Bronchial epithelial cell (primary cell): ENCODE measurements around the gene NMD3. TPM values are rescaled to one million over a fixed set of nuclear protein-coding genes. Genes with fewer than 3 reads are reported as not detected.
"Not testable (repeated sequence)": the region's sequence is repeated elsewhere in the genome, so short reads cannot be mapped to it uniquely, and the experiment has no call there.

Experiments
- DNase-seq: peaks from one replicate; pipeline ENCODE4 v3.0.0-alpha.2; 2010; ENCODE audit warnings: low read depth
- FAIRE-seq: peaks from 2 replicates; lab custom pipeline; 2011; peaks lifted over from hg19 to GRCh38; lab: Jason Lieb, UNC
- H3K27me3 ChIP-seq: 2 replicates; pipeline ENCODE4 v1.5.1; 2011; ENCODE audit warnings: low read length; ENCODE audit not compliant: control insufficient read depth, insufficient read depth
- H3K36me3 ChIP-seq: 2 replicates; pipeline ENCODE4 v1.5.1; 2011; ENCODE audit warnings: low read length; ENCODE audit not compliant: control insufficient read depth, insufficient read depth
- H3K4me3 ChIP-seq: 2 replicates; pipeline ENCODE4 v1.5.1; 2011; ENCODE audit warnings: mild to moderate bottlenecking, low read depth, low read length, control low read depth
- total RNA-seq: library from RNA; depleted of rRNA; stranded (reverse); fragments of >200 nt; gene quantifications from 2 replicates; pipeline ENCODE4 v1.2.1, GENCODE V29; 2014
- TF ChIP-seq, protein P1 (sequence below): IDR thresholded peaks from 2 replicates; pipeline ENCODE4 v1.5.1; 2011; ENCODE audit warnings: mild to moderate bottlenecking, moderate library complexity, low read length, control low read depth, inconsistent platforms; ENCODE audit not compliant: insufficient read depth, severe bottlenecking

NMD3 gene
- total RNA-seq, result 65.2 and 153 TPM in 2 replicates

DNA sequence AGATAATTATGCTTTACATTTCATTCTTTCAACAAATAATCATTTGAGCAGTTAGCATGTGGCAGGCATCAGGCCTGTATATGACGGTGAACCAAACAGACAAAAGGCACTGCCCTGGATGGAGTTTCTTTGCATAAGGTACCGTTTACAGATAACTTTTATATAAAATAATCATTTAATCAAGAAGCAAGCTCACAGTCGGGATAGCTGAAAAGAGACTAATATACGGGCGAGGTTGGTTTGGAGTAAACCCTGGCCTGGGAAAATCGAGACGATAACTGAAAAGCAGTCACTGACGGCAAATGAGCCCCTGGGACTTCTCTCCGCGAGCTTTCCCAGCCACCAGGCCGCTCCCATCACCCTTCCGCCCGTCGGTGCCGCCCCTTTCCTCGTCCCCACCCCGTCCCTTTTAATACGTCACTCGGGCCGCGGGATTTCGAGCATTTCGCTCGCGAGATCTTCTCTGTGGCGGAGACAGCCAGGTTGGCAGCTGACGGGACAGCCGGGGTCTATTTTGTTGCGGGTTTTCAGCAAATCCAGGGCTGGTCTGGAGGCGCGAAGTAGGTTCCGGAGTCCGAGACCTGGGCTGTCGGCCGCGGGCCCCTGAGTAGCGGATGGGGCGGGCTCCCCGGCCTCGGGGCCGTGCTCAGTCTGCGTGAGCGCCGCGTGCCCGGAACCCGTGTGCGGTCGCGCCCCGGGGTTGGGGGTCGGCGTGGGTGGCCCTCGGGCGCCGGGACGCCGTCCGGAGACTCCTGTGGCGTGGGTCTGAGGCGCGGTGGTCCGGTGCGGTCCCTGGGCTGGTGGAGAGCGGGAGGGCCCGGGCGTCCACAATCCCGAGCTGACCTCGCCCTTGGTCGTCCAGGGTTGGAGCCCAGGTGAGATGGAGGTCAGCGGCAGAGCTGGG, at the start of gene NMD3:
Gene NMD3, plus strand, starts transcription at position 462 of the 904 bp plus-strand sequence. CDS start 703 bp downstream, outside the sequence.
- H3K36me3 ChIP-seq, result peaks cover 3% of the 10 kb centered on the region
- DNase-seq (peak; percentile 81), FAIRE-seq (no peak)
- TF ChIP-seq, protein P1, sequence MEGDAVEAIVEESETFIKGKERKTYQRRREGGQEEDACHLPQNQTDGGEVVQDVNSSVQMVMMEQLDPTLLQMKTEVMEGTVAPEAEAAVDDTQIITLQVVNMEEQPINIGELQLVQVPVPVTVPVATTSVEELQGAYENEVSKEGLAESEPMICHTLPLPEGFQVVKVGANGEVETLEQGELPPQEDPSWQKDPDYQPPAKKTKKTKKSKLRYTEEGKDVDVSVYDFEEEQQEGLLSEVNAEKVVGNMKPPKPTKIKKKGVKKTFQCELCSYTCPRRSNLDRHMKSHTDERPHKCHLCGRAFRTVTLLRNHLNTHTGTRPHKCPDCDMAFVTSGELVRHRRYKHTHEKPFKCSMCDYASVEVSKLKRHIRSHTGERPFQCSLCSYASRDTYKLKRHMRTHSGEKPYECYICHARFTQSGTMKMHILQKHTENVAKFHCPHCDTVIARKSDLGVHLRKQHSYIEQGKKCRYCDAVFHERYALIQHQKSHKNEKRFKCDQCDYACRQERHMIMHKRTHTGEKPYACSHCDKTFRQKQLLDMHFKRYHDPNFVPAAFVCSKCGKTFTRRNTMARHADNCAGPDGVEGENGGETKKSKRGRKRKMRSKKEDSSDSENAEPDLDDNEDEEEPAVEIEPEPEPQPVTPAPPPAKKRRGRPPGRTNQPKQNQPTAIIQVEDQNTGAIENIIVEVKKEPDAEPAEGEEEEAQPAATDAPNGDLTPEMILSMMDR, result no peak
- H3K27me3 ChIP-seq, result no peaks in the 10 kb centered on the region
- H3K4me3 ChIP-seq, result peak within 1 kb of the TSS; percentile 98

DNA sequence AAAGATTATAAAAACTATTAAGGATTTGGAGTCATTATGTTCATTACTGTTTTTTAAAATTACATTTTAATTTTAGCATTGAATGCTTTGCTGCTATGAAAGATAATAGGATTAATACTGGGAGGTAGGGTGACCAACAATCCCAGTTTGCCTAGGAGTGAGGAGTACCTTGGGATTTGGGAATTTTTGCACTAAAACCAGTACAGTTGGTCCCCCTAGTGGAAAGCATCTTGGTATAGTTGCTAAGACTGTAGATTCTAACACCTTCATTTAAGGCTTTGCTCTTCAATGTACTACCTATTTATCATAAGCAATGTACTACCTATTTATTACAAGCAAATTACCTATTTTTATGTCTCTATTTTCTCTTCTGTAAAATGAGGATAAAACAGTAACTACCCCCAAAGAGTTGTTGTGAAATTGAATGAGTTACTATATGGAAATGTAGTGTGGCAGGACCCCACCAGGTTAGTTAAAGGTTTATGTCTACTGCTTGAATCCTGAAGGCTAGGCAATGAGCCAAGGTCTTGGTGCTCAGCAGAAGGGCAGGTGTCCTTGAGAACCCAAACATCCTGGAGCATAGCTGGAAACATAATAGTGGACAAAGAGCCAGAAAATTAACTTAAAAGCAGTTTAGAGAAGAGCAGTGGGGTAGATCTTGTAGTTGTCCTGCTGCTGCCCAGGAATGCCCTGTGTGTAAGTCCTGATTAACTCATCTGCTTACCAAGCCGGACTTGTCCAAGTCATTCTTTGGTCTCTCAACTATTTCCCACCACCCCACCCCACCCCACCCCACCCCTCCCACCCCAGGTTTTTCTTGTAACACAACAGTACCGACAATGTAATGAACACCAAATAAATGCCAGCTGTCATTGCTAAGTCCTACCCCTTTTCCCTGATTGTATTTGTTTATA, 49.2 kb upstream of the NMD3 start:
- FAIRE-seq (no peak), DNase-seq (peak; percentile 20)
- Histone ChIP-seq H3K27me3 (no peaks in the 10 kb centered on the region), H3K4me3 (no peak overlapping the region), H3K36me3 (no peaks in the 10 kb centered on the region)
- TF ChIP-seq, protein P1, result no peak

DNA sequence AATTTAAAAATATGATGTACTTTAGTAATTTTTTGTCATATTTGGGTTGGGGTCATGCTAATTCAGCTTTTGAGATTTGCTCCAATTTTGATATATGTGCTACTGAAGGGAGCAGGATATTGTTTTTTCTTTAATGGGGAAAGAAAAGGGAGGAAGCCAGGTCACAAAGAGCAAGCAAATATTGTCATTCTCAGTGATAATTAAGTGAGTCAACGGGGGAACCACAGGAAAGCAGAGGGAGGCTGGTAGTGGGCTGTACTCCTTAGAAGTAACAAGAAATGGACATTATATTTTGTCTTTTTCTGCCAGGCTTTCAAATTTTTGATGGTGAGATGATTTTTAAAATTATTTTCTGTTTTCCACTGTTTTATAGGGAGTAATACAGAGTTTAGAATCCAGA, 45.6 kb upstream of the NMD3 start:
- Histone ChIP-seq H3K27me3 (no peaks in the 10 kb centered on the region), H3K36me3 (no peaks in the 10 kb centered on the region), H3K4me3 (no peak overlapping the region)
- TF ChIP-seq, protein P1, result no peak
- FAIRE-seq, result no peak
- DNase-seq, result no peak

DNA sequence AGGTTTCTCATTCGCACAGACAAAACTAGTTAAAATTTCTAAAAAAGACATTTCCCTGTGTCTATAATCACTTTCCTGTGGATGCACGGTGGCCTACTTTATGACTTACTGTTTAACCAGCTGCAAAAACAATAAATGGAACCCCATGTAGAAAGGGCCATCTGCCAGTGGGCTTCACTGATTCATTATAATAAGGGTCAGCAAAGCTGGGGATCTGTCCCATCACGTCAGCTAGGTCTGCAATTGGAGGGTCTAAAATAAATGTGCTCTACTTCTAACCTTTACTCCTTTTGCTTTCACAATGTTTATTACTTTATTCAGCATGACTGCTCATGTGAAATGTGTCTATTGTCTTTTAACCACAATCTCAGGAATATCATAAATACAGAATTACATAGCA, 43.1 kb upstream of the NMD3 start:
- Histone ChIP-seq H3K36me3 (no peaks in the 10 kb centered on the region), H3K27me3 (no peaks in the 10 kb centered on the region), H3K4me3 (no peak overlapping the region)
- DNase-seq (no peak), FAIRE-seq (no peak)
- TF ChIP-seq, protein P1, result no peak

DNA sequence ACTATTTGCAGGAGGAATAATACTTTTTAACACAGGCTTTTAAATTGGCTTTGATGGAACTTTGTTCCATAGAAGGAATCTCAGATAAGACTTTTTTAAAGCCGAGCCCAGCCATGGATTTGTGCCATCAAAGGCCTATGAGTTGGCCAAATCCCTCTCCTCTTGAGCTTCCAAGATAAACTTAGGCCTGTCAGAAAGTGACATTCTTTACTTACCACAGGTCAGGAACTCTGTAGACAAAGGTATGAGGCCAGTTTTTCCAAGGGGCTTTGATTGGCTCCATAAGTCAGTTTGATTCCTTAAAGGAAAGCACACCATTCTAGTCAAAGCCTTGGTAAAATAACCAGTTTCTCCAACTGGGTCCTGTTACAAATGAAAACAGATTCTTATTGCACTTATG, 39.7 kb upstream of the NMD3 start:
- not testable (repeated sequence) for FAIRE-seq, H3K4me3 ChIP-seq, H3K27me3 ChIP-seq, DNase-seq, H3K36me3 ChIP-seq

DNA sequence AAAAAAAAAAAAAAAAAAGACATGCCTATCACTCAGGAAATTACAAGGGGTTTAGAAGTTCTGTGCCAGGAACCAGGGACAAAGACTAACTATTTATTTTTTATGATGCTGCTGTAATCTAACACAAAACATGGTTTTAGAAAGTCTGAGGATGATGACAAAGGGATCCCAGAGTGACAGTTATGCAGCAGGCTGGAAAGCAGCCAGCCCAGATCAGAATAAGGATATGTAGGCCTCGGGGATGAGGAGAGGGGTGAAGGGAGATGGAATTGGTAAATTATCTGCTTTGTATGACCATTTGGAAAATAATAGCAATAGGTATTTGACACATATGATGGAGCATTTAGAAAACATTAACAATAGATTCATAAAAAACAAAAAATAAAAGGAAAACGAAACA, 34.1 kb upstream of the NMD3 start:
- TF ChIP-seq, protein P1, result no peak
- no peaks in the 10 kb centered on the region for H3K36me3 ChIP-seq
- DNase-seq (no peak), FAIRE-seq (no peak)
- H3K27me3 ChIP-seq, result no peaks in the 10 kb centered on the region
- no peak overlapping the region for H3K4me3 ChIP-seq
